Activated CD4-positive, CD25-positive, alpha-beta regulatory T cell (primary cell): ENCODE measurements around the gene KIF25.
"Not testable (repeated sequence)": the region's sequence is repeated elsewhere in the genome, so short reads cannot be mapped to it uniquely, and the experiment has no call there.

ENCODE experiments used
- DNase-seq, 4 experiments: peaks; one replicate each; lab custom pipeline; 2025; lab: John Stamatoyannopoulos, UW

KIF25 gene

GRCh38 chr6:167974640-167975344 is 22.7 kb upstream of the KIF25 start:
- DNase-seq: no peak

- no peak for DNase-seq
Measured at GRCh38 chr6:167975458-167975857, 22.0 kb upstream of the KIF25 start.

- not testable (repeated sequence) for DNase-seq
Measured at GRCh38 chr6:167976116-167976657, 21.3 kb upstream of the KIF25 start.

DNA sequence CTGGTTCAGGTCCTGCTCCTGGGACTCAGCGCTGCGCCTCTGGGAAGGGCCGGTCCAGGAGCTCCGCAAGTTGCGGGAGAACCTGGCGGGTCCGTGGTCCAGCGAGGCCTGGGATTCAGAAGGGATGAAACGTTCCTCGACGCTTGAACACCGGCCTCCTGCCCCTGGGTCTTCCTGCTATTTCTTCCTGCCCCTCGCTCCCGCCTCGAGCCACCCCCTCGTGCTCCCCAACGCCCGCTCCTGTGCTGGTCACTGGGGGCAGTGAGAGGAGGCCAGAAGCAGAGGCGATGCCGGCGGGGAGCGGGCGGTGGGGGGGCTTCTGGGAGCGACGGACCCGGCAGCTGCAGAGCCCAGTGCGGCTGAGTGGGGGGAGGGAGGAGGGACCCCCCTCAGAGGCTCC is 20.8 kb upstream of the KIF25 start:
- DNase-seq: no peak

DNA sequence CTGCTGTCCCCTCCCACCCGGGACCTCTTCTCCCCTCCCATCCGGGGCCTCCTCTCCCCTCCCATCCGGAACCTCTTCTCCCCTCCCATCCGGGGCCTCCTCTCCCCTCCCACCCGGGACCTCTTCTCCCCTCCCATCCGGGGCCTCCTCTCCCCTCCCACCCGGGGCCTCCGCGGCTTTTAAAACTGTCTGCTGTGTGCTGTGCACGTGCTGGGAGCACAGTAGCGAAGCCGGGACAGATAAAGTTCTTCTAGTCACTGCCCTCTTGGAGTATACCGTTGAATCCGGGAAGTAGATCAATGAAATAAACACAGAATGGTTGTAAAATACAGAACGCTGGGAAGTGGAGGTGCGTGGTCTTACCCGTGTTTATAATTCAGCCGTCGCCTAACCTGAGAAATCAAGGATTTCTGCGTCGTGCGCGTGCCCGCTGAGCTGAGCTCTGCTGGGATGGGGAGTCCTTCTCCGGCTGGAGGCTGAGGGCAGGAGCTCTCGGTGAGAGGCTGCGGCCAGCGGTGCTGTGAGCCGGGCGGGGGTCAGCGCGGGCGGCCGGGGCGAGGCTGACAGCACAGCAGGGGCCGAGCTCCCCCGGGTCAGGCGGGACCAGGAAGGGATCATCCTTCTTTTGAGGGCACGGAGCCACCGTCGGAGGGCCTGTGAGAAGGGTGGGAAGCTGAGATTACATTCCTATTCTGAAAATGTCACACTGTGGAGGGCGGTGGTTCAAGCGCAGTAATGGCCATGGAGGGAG is 19.6 kb upstream of the KIF25 start:
- DNase-seq: no peak

DNA sequence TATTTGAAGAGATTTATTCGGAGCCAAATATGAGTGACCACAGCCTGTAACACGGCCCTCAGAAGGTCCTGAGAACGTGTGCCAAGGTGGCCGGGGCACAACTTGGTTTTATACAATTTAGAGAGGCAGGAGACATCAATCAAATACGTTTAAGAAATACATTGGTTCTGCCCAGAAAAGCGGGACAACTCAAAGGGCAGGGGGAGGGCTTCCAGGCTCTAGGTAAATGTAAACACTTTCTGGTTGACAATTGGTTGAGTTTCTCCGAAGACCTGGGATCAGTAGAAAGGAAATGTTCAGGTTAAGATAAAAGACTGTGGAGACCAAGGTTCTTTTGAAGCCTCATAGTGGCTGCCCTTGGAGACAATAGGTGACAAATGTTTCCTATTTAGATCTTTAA is 18.9 kb upstream of the KIF25 start:
- DNase-seq: no peak

DNA sequence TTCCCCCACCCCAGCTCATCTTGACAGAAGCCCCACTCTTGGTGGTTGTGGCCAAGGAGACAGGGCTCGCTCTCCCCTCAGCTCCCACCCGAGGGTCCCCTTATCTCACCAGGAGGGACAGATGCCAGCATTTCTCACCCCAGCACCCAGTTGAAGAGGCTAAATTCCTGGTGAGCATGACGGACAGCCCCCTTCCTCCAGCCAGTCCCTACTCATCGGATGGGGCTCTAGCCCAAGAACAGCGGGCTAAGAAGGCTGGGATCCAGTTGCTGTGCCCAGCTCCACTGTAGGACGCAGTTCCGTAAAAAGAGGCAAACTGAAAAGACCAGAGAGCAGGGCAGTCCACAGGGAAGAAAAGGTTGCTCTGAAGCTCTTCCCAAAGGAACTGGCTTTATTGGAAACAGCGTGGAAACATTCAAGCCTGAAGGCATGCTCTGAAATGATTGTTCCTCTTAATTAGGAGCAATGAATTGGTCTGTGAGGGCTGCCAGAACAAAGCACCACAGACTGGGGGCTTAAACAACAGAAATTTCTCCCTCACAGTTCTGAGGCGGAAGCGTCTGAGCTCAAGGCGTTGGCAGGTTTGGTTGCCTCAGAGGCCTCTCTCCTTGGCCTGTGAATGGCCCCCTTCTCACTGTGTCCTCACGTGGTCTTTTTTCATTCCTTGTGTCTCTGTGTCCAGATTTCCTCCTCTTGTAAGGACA is 17.9 kb upstream of the KIF25 start:
- no peak for DNase-seq

DNA sequence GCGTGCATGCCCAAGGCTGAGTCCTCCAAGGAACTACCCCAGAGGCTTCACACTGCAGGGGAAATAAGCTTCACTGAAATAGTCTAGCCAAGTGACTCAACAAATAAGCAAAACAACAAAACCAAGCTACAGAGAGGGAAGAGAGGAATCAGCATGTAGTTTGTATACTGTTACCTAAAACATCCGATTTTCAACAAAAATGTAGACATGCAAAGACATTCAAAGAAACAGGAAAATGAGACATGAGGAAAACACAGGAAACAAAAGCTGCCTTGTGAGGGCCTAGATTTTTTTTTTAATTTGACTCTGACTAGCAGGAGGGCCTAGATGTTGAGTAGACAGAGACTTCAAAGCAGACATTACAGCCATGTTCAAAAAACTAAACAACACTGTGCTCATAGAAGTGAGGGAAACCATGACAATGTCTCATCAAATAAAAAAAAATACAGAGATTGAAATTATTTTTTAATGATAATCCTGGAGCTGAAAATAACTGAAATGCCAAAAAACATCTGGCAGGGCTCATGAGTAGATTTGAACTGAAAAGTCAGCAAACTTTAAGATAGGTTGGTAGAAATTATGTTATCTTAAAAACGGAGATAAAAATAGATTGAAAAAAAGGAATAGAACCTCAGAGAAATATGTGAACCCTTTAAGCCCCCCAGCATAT is 16.4 kb upstream of the KIF25 start:
- no peak for DNase-seq

- DNase-seq: no peak
Measured at GRCh38 chr6:167981916-167982462, 15.5 kb upstream of the KIF25 start.

- no peak for DNase-seq
Measured at GRCh38 chr6:167984144-167984719, 13.2 kb upstream of the KIF25 start.

DNA sequence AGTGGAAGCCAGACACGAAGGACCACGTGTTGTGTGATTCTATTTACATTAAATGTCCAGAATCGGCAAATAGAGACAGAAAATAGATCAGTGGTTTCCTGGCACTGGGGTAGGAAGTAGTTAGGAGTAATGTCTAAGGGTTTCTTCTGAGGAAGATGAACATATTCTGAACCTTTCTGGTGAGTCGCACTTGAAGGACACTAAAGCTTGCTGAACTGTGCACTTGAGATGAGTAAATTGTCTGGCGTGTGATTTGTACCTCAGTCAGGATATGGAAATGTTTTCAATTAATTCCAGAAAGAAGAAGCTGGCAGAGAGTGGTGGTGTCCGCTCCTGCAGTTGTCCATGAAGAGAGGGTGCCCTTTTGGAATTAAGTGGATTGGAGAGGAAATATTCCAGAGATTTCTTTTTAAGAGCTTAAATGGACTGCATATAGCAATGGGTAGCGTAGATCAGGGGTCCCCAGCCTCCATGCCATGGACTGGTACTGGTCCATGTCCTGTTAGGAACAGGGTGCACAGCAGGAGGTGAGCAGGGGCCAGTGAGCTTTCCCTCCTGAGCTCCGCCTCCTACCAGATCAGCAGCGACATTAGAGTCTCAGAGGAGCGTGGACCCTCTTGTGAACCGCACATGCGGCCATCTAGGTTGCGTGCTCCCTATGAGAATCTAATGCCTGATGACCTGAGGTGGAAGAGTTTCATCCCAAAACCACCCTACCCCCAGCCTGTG is 12.4 kb upstream of the KIF25 start:
- DNase-seq: no peak

DNA sequence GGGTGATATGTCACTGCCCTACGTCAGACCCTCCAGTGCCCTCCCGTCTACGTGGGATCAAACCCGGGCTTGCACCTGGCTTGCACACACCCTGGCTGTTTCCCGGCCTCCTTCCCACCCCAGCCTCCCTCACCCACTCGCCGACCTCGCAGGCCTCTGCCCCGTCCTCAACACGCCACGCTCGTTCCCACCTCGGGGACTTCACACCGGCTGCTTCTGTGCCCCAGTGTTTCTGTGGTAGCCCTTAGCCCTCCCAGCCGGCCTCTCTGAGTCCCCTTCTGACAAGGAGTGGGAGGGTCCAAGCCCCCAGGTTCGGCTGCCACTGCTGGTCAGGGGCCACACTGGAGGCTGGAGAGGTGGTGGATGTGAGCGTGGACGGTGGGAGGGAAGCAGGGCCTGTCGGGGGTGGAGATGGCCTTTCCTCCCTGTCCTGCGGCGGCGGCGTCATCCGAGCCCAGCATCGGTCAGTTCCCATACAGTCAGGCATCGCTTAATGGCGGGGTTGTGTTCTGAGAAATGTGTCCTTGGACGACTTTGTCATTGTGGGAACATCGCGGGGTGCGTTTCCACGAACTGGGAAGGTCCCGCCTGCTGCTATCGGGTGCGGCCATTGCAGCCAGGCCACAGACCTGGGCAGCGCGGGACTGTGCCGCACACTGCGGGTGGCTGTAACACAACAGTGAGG is 11.4 kb upstream of the KIF25 start:
- no peak for DNase-seq

DNA sequence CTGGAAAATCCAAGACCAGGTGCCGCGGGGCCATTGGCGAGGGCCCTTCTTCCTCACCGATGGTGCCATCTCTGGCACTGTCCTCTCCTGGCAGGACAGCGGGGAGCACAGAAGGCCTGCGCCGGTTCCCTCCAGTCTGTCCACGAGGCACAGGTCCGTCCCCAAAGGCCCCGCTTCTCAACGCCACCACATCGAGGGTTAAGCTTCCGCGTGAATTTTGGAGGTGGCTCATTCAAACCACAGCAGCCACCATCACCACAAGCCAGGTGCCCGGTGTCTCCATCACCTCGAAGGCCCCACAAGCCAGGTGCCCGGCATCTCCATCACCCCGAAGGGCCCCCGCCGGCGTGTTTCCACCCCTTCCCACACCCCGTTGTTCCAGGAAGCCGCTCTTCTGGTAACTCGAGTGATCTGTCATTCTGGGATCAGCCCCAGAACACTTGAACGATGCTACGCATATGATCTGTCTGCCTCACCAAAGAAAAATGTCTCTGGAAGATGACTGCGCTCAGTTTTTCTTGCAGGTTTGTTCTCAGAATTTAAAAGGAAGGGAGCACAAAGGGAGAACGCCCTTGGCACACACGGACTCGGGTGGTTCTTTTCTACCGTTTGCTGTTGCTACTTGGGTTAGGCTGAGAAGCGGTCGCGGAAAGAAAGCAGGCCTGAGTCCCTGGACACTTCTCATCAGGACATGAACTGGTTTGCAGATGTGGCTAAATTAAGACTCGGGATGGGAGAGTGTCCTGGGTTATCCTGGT is 9.9 kb upstream of the KIF25 start:
- no peak for DNase-seq

DNA sequence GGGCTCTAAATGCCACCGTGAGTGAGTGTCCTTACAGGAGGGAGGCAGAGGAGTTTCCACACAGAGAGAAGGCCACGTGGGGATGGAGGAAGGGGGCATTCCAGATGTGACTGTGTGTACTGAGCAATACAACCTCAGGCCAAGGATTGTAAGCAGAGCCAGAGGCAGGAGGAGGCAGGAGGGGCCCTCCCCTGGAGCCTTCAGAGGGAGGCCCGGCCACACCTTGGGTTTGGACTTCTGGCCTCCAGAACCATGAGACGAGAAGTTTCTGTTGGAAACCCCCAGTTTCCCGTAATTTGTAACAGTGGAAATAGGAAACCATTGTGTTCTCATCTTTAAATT is 9.3 kb upstream of the KIF25 start:
- DNase-seq: no peak

DNA sequence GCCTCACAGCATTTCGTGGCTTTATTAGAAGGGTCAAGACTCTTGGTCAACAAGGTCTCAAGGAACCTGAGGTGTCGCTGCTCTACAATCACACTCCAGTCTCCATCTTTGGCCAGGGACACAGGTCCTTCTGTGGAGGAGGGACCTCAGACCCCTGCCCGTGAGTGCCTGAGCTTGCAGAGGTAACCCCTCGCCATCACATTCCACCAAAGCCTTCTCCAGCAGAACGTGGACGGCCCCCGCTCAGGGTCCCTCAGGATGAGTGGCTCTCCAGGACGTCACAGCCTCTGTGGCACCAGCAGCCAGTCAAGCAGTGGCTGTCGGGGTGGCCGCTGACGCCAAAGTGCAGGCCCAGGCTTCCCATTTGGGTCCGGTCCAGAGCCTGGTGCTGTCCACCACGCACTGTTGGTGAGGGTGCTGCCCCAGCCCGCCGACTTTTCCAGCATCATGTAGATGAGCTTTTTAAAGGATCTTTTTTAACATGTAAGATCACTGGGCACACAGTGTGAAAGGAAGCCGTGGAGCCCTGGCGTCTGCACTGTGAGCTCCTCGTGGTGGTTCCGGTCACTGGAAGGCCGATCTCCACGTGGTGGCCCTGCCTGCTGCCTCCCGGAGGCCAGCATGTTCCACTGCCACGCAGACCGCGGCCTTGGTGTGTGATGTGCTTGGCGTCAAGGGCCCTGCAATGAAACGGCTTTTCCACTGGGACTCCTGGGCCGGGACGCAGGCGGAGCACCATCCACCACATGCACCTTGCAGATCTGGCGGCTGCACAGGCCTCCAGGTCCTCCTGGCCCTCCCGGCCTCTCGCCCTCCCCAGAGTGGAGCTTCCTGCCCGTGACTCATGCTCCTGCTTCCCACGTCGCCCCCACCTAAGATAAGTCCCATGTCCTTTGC is 8.3 kb upstream of the KIF25 start:
- no peak for DNase-seq

GRCh38 chr6:167990016-167990945 is 7.2 kb upstream of the KIF25 start:
- DNase-seq: no peak

- no peak for DNase-seq
Measured at GRCh38 chr6:167993169-167993568, 4.3 kb upstream of the KIF25 start.
